ENCODE measurements around the gene JAZF1.

GRCh38 chr7:28006491-28006890 is 174.1 kb downstream of the JAZF1 start:
- TF ChIP-seq CTCF (IDR thresholded peaks at IDR 0.05; ENCODE audit: insufficient read depth, low read length) (no peak), POLR2AphosphoS5 (IDR thresholded peaks at IDR 0.05; ENCODE audit: low read depth) (no peak), GABPA (IDR thresholded peaks at IDR 0.05; ENCODE audit: low read depth) (no peak)
- TF ChIP-seq, protein P1, sequence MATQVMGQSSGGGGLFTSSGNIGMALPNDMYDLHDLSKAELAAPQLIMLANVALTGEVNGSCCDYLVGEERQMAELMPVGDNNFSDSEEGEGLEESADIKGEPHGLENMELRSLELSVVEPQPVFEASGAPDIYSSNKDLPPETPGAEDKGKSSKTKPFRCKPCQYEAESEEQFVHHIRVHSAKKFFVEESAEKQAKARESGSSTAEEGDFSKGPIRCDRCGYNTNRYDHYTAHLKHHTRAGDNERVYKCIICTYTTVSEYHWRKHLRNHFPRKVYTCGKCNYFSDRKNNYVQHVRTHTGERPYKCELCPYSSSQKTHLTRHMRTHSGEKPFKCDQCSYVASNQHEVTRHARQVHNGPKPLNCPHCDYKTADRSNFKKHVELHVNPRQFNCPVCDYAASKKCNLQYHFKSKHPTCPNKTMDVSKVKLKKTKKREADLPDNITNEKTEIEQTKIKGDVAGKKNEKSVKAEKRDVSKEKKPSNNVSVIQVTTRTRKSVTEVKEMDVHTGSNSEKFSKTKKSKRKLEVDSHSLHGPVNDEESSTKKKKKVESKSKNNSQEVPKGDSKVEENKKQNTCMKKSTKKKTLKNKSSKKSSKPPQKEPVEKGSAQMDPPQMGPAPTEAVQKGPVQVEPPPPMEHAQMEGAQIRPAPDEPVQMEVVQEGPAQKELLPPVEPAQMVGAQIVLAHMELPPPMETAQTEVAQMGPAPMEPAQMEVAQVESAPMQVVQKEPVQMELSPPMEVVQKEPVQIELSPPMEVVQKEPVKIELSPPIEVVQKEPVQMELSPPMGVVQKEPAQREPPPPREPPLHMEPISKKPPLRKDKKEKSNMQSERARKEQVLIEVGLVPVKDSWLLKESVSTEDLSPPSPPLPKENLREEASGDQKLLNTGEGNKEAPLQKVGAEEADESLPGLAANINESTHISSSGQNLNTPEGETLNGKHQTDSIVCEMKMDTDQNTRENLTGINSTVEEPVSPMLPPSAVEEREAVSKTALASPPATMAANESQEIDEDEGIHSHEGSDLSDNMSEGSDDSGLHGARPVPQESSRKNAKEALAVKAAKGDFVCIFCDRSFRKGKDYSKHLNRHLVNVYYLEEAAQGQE (IDR thresholded peaks at IDR 0.05; ENCODE audit: insufficient replicate concordance, low read depth) = no peak

Measured in HL-60 (cell line).